Transverse colon (tissue), 4 donors: ENCODE measurements around the gene G3BP2.

Experiments used
- CTCF ChIP-seq, 5 experiments: fragments of 200-600 bp in 3 of 5; fragments of 450-650 bp in 2 of 5; sonication (generic) in 3 of 5; IDR thresholded peaks; 1 replicate in 2 of 5; 2 replicates in 3 of 5; pipeline ENCODE4 v1.5.1; 2016 to 2017; ENCODE audit warnings: antibody characterized with exemption in 5 of 5, inconsistent platforms in 3 of 5, mild to moderate bottlenecking in 2 of 5, moderate library complexity in 1 of 5
- POLR2A ChIP-seq: fragments of 450-650 bp; IDR thresholded peaks from one replicate; pipeline ENCODE4 v1.6.1; 2016; ENCODE audit warnings: antibody characterized with exemption, mild to moderate bottlenecking, moderate library complexity
- POLR2AphosphoS5 ChIP-seq, 3 donors: sonication (generic); formaldehyde crosslinking; IDR thresholded peaks; one replicate each; pipeline ENCODE4 v1.6.1; 2016; ENCODE audit warnings: antibody characterized with exemption in 3 of 3

- TF ChIP-seq CTCF (IDR thresholded peaks at IDR 0.05) (no peak), POLR2AphosphoS5 (IDR thresholded peaks at IDR 0.05) (peak in 1 of 3 donors; percentile 32), POLR2A (no peak)
These were observed 29.8 kb upstream of the G3BP2 start for GRCh38 chr4:75702919-75703411.
